ENCODE measurements around the gene ADAM15.

Gene ADAM15

GRCh38 chr1:155009742-155010141, 41.4 kb upstream of the ADAM15 start:
- DNase-seq (ENCODE audit: low spot score), result no peak
- TF ChIP-seq CTCF (IDR thresholded peaks at IDR 0.05; ENCODE audit: extremely low read depth, missing control alignments), result no peak

GRCh38 chr1:155010211-155010918, 40.8 kb upstream of the ADAM15 start:
- DNase-seq (ENCODE audit: low spot score), result no peak

GRCh38 chr1:155011004-155011416, 40.1 kb upstream of the ADAM15 start:
- no peak for DNase-seq (ENCODE audit: low spot score)
- no peak for TF ChIP-seq CTCF (IDR thresholded peaks at IDR 0.05; ENCODE audit: extremely low read depth, missing control alignments)

More at GRCh38 chr1:155010211-155010918, 40.8 kb upstream of the ADAM15 start:
- TF ChIP-seq CTCF (IDR thresholded peaks at IDR 0.05; ENCODE audit: extremely low read depth, missing control alignments), result no peak

GRCh38 chr1:155011437-155012025, 39.6 kb upstream of the ADAM15 start:
- DNase-seq (ENCODE audit: low spot score), result no peak
- no peak for TF ChIP-seq CTCF (IDR thresholded peaks at IDR 0.05; ENCODE audit: extremely low read depth, missing control alignments)

GRCh38 chr1:155012026-155012546, 39.0 kb upstream of the ADAM15 start:
- TF ChIP-seq CTCF (IDR thresholded peaks at IDR 0.05; ENCODE audit: extremely low read depth, missing control alignments), result no peak

GRCh38 chr1:155012776-155013602, 38.1 kb upstream of the ADAM15 start:
- no peak for DNase-seq (ENCODE audit: low spot score)

More at GRCh38 chr1:155012026-155012546, 39.0 kb upstream of the ADAM15 start:
- no peak for DNase-seq (ENCODE audit: low spot score)

More at GRCh38 chr1:155012776-155013602, 38.1 kb upstream of the ADAM15 start:
- no peak for TF ChIP-seq CTCF (IDR thresholded peaks at IDR 0.05; ENCODE audit: extremely low read depth, missing control alignments)
